GM10847 (cell line): ENCODE measurements around the gene NEK4.

Source experiments
- POLR2A ChIP-seq: IDR thresholded peaks from 2 replicates; pipeline ENCODE4 v1.6.1; 2011; ENCODE audit not compliant: insufficient read length; ENCODE audit errors: extremely low read depth

Gene NEK4

GRCh38 chr3:52777127-52777958 lies 6.6 kb upstream of the NEK4 start, which contains the start of gene ITIH1:
Gene ITIH1 (plus strand): TSS chr3:52777599. CDS start chr3:52777616, 17 bp downstream.
- TF ChIP-seq POLR2A: no peak

GRCh38 chr3:52775877-52776276 lies 5.1 kb upstream of the NEK4 start:
- no peak for TF ChIP-seq POLR2A

- no peak for TF ChIP-seq POLR2A
These were observed 4.4 kb upstream of the NEK4 start for GRCh38 chr3:52774901-52775864.

- no peak for TF ChIP-seq POLR2A
These were observed 3.5 kb upstream of the NEK4 start for GRCh38 chr3:52774066-52774713.

GRCh38 chr3:52773361-52774065 lies 2.8 kb upstream of the NEK4 start:
- TF ChIP-seq POLR2A: no peak

GRCh38 chr3:52771702-52772101 lies 962 bp upstream of the NEK4 start:
- TF ChIP-seq POLR2A: no peak

GRCh38 chr3:52771334-52771681 lies 568 bp upstream of the NEK4 start:
- TF ChIP-seq POLR2A: no peak

GRCh38 chr3:52769786-52770455 lies 819 bp downstream of the NEK4 start:
- TF ChIP-seq POLR2A: no peak

- TF ChIP-seq POLR2A: no peak
These were observed 7.3 kb downstream of the NEK4 start for GRCh38 chr3:52763466-52763865.

GRCh38 chr3:52756141-52756540 lies 14.6 kb downstream of the NEK4 start:
- no peak for TF ChIP-seq POLR2A

GRCh38 chr3:52754373-52754772 lies 16.4 kb downstream of the NEK4 start:
- TF ChIP-seq POLR2A: no peak

- TF ChIP-seq POLR2A: no peak
These were observed 18.6 kb downstream of the NEK4 start for GRCh38 chr3:52752045-52752660.

- TF ChIP-seq POLR2A: no peak
These were observed 27.0 kb downstream of the NEK4 start for GRCh38 chr3:52743721-52744120.

- TF ChIP-seq POLR2A: no peak
These were observed 27.6 kb downstream of the NEK4 start for GRCh38 chr3:52743152-52743551.
